Glomerular visceral epithelial cell (primary cell): ENCODE results near the gene PRLR.

Experiments
- DNase-seq: peaks from one replicate; pipeline ENCODE4 v3.0.0-alpha.2; 2016; ENCODE audit errors: extremely low spot score

Gene PRLR

GRCh38 chr5:35001842-35002241 lies 228.4 kb downstream of the PRLR start:
- no peak for DNase-seq
